Measurements from ENCODE around the gene OGFR. TPM values are rescaled to one million over a fixed set of nuclear protein-coding genes. Genes with fewer than 3 reads are reported as not detected.

OGFR gene
- total and polyA plus RNA-seq, 2 experiments from 2014 or later: 9.6 to 50.6 TPM

GRCh38 chr20:62826646-62827310 lies 22.1 kb downstream of the OGFR start (continued):
- TF ChIP-seq ZNF114 (CRISPR knock-in tag; IDR thresholded peaks at IDR 0.05) (no peak), EZH2phosphoT487 (IDR thresholded peaks at IDR 0.05; ENCODE audit: unreplicated experiment) (no peak), NANOG (IDR thresholded peaks at IDR 0.05; ENCODE audit: borderline replicate concordance) (no peak), EZH2 (IDR thresholded peaks at IDR 0.05; ENCODE audit: low read depth, unreplicated experiment) (no peak)

- Histone ChIP-seq H3K27me3 (ENCODE audit: insufficient read depth) (no peaks in the 10 kb centered on the region), H2AFZ (no peak overlapping the region)
- ATAC-seq: no peak
- TF ChIP-seq EZH2phosphoT487 (IDR thresholded peaks at IDR 0.05; ENCODE audit: unreplicated experiment): no peak
- TF ChIP-seq STAT1 (IDR thresholded peaks at IDR 0.05; ENCODE audit: unreplicated experiment): no peak
- TF ChIP-seq CREB1 (CRISPR knock-in tag; IDR thresholded peaks at IDR 0.05; ENCODE audit: low read depth): no peak
- no peak for TF ChIP-seq CTCF (conservative IDR thresholded peaks at IDR 0.05; ENCODE audit: low read depth in 2 of 2)
- TF ChIP-seq ZNF331 (CRISPR knock-in tag; IDR thresholded peaks at IDR 0.05; ENCODE audit: low read depth): no peak
- TF ChIP-seq ETS1 (IDR thresholded peaks at IDR 0.05): no peak
- TF ChIP-seq ZNF114 (CRISPR knock-in tag; IDR thresholded peaks at IDR 0.05): no peak
- TF ChIP-seq EZH2 (IDR thresholded peaks at IDR 0.05; ENCODE audit: low read depth, unreplicated experiment): no peak
- no peak for TF ChIP-seq POLR2AphosphoS5 (IDR thresholded peaks at IDR 0.05; ENCODE audit: low read depth)
- no peak for TF ChIP-seq NANOG (IDR thresholded peaks at IDR 0.05; ENCODE audit: borderline replicate concordance)
- TF ChIP-seq REST (IDR thresholded peaks at IDR 0.05; ENCODE audit: unreplicated experiment): no peak
- TF ChIP-seq JUNB (IDR thresholded peaks at IDR 0.05; ENCODE audit: unreplicated experiment): no peak
Measured at GRCh38 chr20:62827311-62828038, 22.8 kb downstream of the OGFR start.

More at GRCh38 chr20:62827311-62828038, 22.8 kb downstream of the OGFR start:
- Histone ChIP-seq H3K4me2 (no peak overlapping the region), H3K27ac (ENCODE audit: low read depth) (no peak overlapping the region), H3K79me2 (replicated peaks; ENCODE audit: insufficient read depth) (no peaks in the 10 kb centered on the region), H3K36me3 (ENCODE audit: insufficient read depth) (no peaks in the 10 kb centered on the region), H3K9me2 (ENCODE audit: insufficient read depth) (no peaks in the 10 kb centered on the region), H3K4me1 (ENCODE audit: insufficient read depth) (peaks cover 2% of the 10 kb centered on the region; the same call in 1 of the 2 replicates), H4K20me1 (replicated peaks; ENCODE audit: insufficient read depth) (0 out of 2 replicates have a peak, but pooled peaks cover 5% of the 10 kb centered on the region), H3F3A (replicated peaks; ENCODE audit: low read depth) (peaks cover 2% of the 10 kb centered on the region; the same call in 1 of the 2 replicates), H3K4me3 (no peak overlapping the region)
- H3K27me3 Mint-ChIP-seq (ENCODE audit: insufficient read depth, low read depth, poor library complexity): peaks cover 8% of the 10 kb centered on the region
- peaks cover 15% of the 10 kb centered on the region for H3K4me1 Mint-ChIP-seq
- H3K4me3 Mint-ChIP-seq: no peak overlapping the region
- no peak overlapping the region for H3K27ac Mint-ChIP-seq
- H3K9me3 Mint-ChIP-seq: no peaks in the 10 kb centered on the region
- H3K36me3 Mint-ChIP-seq (ENCODE audit: low read depth): no peaks in the 10 kb centered on the region
- no peak for DNase-seq (ENCODE audit: low spot score)

All from GM23338 (cell line).